HCT116 (cell line): ENCODE results near the gene PRKCD. TPM values are rescaled to one million over a fixed set of nuclear protein-coding genes. Genes with fewer than 3 reads are reported as not detected.

Source experiments
- ATAC-seq: fragments of 200-7000 bp; cut with Tn5 transposase; 2 replicates; pipeline ENCODE4 v1.9.1; 2020; ENCODE audit warnings: mild to moderate bottlenecking, moderate library complexity
- BruUV-seq: library from RNA; stranded (reverse); fragments of 400-500 nt; replicated peaks from 2 replicates; lab custom pipeline; 2021; lab: Mats Ljungman, UMichigan
- CTCF ChIA-PET: fragments of 300-600 bp; sonication (Branson Sonifier 250); formaldehyde crosslinking; loops from one replicate; lab custom pipeline; 2021; ENCODE audit warnings: antibody characterized with exemption; lab: Charles Lee
- POLR2A ChIA-PET: fragments of 300-600, 350-600 bp; sonication (Branson Sonifier 250); formaldehyde crosslinking; loops from one replicate; lab custom pipeline; 2021; ENCODE audit warnings: antibody characterized with exemption; lab: Charles Lee
- RAD21 ChIA-PET, 2 experiments: fragments of 300-600 bp; sonication (Branson Sonifier 250); formaldehyde crosslinking; loops; one replicate each; lab custom pipeline; 2023; ENCODE audit warnings: low total read pairs in 2 of 2; ENCODE audit not compliant: uncharacterized antibody in 2 of 2, unreplicated experiment in 2 of 2, low non-redundant PET in 1 of 2; lab: Charles Lee
- DNase-seq: peaks from one replicate; pipeline ENCODE4 v3.0.0-alpha.2; 2010; ENCODE audit warnings: low read depth, low spot score
- H2AFZ ChIP-seq: fragments of 200-600 bp; shearing (Covaris generic), sonication (generic); 2 replicates; pipeline ENCODE4 v1.6.1; 2017; ENCODE audit warnings: low read depth, mixed run types, mixed read lengths, antibody characterized with exemption, low read length; ENCODE audit not compliant: poor library complexity, severe bottlenecking
- H3K27ac ChIP-seq: 2 replicates; pipeline ENCODE4 v1.5.1; 2012; ENCODE audit warnings: low read depth, low read length
- H3K27me3 ChIP-seq: fragments of 200-600 bp; sonication (generic); 2 replicates; pipeline ENCODE4 v1.6.1; 2016; ENCODE audit warnings: mixed run types, low read length, mixed read lengths; ENCODE audit not compliant: insufficient read depth
- H3K36me3 ChIP-seq, 2 experiments: fragments of 200-500 bp in 1 of 2; fragments of 200-600 bp in 1 of 2; sonication (Bioruptor generic) in 1 of 2; sonication (generic) in 1 of 2; 2 replicates each; pipeline versions ENCODE4 v1.5.1 to v1.6.1; 2014 to 2016; ENCODE audit warnings: low read length in 2 of 2, inconsistent platforms in 1 of 2, mixed read lengths in 1 of 2, mixed run types in 1 of 2; ENCODE audit not compliant: insufficient read depth in 2 of 2, control insufficient read depth in 1 of 2
- H3K4me1 ChIP-seq, 2 experiments: fragments of 200-600 bp in 1 of 2; sonication (generic) in 1 of 2; 2 replicates each; pipeline versions ENCODE4 v1.5.1 to v1.6.1; 2012 to 2017; ENCODE audit warnings: low read length in 2 of 2, inconsistent platforms in 1 of 2, mild to moderate bottlenecking in 1 of 2, mixed read lengths in 1 of 2, mixed run types in 1 of 2, moderate library complexity in 1 of 2; ENCODE audit not compliant: insufficient read depth in 2 of 2, control insufficient read depth in 1 of 2
- H3K4me2 ChIP-seq: fragments of 200-600 bp; sonication (generic); 2 replicates; pipeline ENCODE4 v1.6.1; 2017; ENCODE audit warnings: mixed run types, low read length, mixed read lengths
- H3K4me3 ChIP-seq, 2 experiments: fragments of 200-600 bp in 1 of 2; sonication (generic) in 1 of 2; replicated peaks in 1 of 2; 2 replicates each; pipeline ENCODE4 v1.5.1; 2011 to 2016; ENCODE audit warnings: low read length in 2 of 2, control low read depth in 1 of 2, low read depth in 1 of 2, mild to moderate bottlenecking in 1 of 2, mixed read lengths in 1 of 2, mixed run types in 1 of 2
- H3K79me2 ChIP-seq: fragments of 200-600 bp; sonication (generic); 2 replicates; pipeline ENCODE4 v1.6.1; 2017; ENCODE audit warnings: mild to moderate bottlenecking, mixed run types, low read length, moderate library complexity, mixed read lengths; ENCODE audit not compliant: insufficient read depth
- H3K9ac ChIP-seq: fragments of 200-600 bp; sonication (generic); 2 replicates; pipeline ENCODE4 v1.6.1; 2016; ENCODE audit warnings: low read length, mixed read lengths
- H3K9me2 ChIP-seq: fragments of 200-600 bp; sonication (generic), shearing (Covaris generic); 2 replicates; pipeline ENCODE4 v1.6.1; 2017; ENCODE audit warnings: mixed run types, mild to moderate bottlenecking, moderate library complexity; ENCODE audit not compliant: insufficient read depth
- H3K9me3 ChIP-seq, 2 experiments: fragments of 200-500 bp in 1 of 2; fragments of 200-600 bp in 1 of 2; sonication (Bioruptor generic) in 1 of 2; sonication (generic) in 1 of 2; 2 replicates each; pipeline ENCODE4 v1.6.1; 2014 to 2017; ENCODE audit warnings: low read length in 2 of 2, mixed read lengths in 2 of 2, inconsistent platforms in 1 of 2, low read depth in 1 of 2, mild to moderate bottlenecking in 1 of 2, mixed run types in 1 of 2, moderate library complexity in 1 of 2; ENCODE audit not compliant: control insufficient read depth in 1 of 2, insufficient read depth in 1 of 2
- H4K20me1 ChIP-seq: fragments of 200-600 bp; sonication (generic), shearing (Covaris generic); 2 replicates; pipeline ENCODE4 v1.6.1; 2017; ENCODE audit warnings: mixed run types, mild to moderate bottlenecking, moderate library complexity; ENCODE audit not compliant: insufficient read depth
- CBX3 ChIP-seq: IDR thresholded peaks from 2 replicates; pipeline ENCODE4 v1.6.1; 2012; ENCODE audit warnings: low read depth
- CEBPB ChIP-seq: IDR thresholded peaks from 2 replicates; pipeline ENCODE4 v1.6.1; 2012; ENCODE audit warnings: low read depth
- EGR1 ChIP-seq: IDR thresholded peaks from 2 replicates; pipeline ENCODE4 v1.6.1; 2012; ENCODE audit warnings: low read depth
- ELF1 ChIP-seq: IDR thresholded peaks from 2 replicates; pipeline ENCODE4 v1.6.1; 2012; ENCODE audit warnings: low read depth, borderline replicate concordance
- EZH2phosphoT487 ChIP-seq: fragments of 200-600 bp; IDR thresholded peaks from 2 replicates; pipeline ENCODE4 v1.6.1; 2018; ENCODE audit warnings: antibody characterized with exemption, borderline replicate concordance
- POLR2AphosphoS5 ChIP-seq: IDR thresholded peaks from 2 replicates; pipeline ENCODE4 v1.6.1; 2011; ENCODE audit warnings: mild to moderate bottlenecking, low read depth, low read length, moderate library complexity
- SIN3A ChIP-seq: IDR thresholded peaks from 2 replicates; pipeline ENCODE4 v1.6.1; 2012; ENCODE audit warnings: low read depth
- SP1 ChIP-seq: IDR thresholded peaks from 2 replicates; pipeline ENCODE4 v1.6.1; 2012; ENCODE audit warnings: low read depth
- SRF ChIP-seq: IDR thresholded peaks from 2 replicates; pipeline ENCODE4 v1.6.1; 2012; ENCODE audit warnings: low read depth
- TCF7L2 ChIP-seq: IDR thresholded peaks from 2 replicates; pipeline ENCODE4 v1.7.0; 2011; ENCODE audit warnings: borderline replicate concordance, inconsistent platforms; ENCODE audit not compliant: insufficient read depth, insufficient read length; ENCODE audit errors: extremely low read depth
- YY1 ChIP-seq: IDR thresholded peaks from 2 replicates; pipeline ENCODE4 v1.6.1; 2011; ENCODE audit warnings: low read length, low read depth, moderate library complexity, mild to moderate bottlenecking; ENCODE audit not compliant: insufficient replicate concordance; ENCODE audit errors: extremely low read depth
- ZFX ChIP-seq: fragments of 450-650 bp; IDR thresholded peaks from 2 replicates; pipeline ENCODE4 v1.6.1; 2017
- ZNF274 ChIP-seq: fragments of 200-500 bp; sonication (Bioruptor generic); IDR thresholded peaks from 2 replicates; pipeline ENCODE4 v1.6.1; 2014; ENCODE audit warnings: mild to moderate bottlenecking, low read depth, low read length, inconsistent platforms
- intact Hi-C: fragments of 100-400 bp; cut with micrococcal nuclease; formaldehyde crosslinking; loops from 2 replicates; pipeline ENCODE4 v1.10.0; 2022
- total RNA-seq: library from RNA; stranded (reverse); gene quantifications from one replicate; pipeline ENCODE4 v1.2.1, GENCODE V29; 2021; ENCODE audit not compliant: unreplicated experiment
- TF ChIP-seq, protein P1 (sequence below): IDR thresholded peaks from 2 replicates; pipeline ENCODE4 v1.6.1; 2012

PRKCD gene
- total RNA-seq, 1 experiment from 2014 or later = 34.4 TPM

DNA sequence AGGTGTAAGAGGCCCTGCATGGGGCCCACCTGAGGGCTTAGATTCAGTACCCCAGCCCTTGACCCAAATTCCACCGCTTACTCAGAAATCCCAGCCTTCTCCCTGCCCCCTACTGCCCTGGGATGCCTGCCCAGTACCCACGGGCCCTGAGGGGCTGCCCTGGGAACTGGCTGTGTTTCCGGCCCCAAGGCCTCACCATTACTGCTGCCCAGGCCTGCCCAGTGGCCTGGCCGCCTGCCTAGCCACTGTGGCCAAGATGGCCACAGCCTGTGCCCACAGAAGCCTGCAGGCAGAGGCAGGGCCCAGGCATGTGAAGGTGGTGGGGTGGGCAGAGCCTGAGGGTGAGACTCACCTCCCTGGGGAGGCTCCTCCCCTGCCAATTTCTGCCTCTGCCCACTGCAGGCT lies 6.1 kb upstream of the PRKCD start:
- no TSS peak for BruUV-seq
- no peaks in the 10 kb centered on the region for H3K36me3 ChIP-seq
- no peaks in the 10 kb centered on the region for H3K27me3 ChIP-seq
- no peak for DNase-seq
- H3K27ac ChIP-seq = no peak overlapping the region
- intact Hi-C loops = no loop called here
- ChIA-PET POLR2A (no interaction called here), RAD21 (no interaction called here), CTCF (no interaction called here)
- H2AFZ ChIP-seq = no peak overlapping the region
- no peak overlapping the region for H3K9ac ChIP-seq
- H3K9me3 ChIP-seq = no peaks in the 10 kb centered on the region
- no peaks in the 10 kb centered on the region for H3K79me2 ChIP-seq
- H3K4me1 ChIP-seq = peaks cover 40 to 54% of the 10 kb centered on the region in 2 experiments
- TF ChIP-seq SRF (no peak), SP1 (no peak), ZFX (no peak), TCF7L2 (no peak), CBX3 (no peak), ELF1 (no peak), SIN3A (no peak), POLR2AphosphoS5 (no peak), YY1 (no peak), CEBPB (no peak), ZNF274 (no peak), EZH2phosphoT487 (no peak), EGR1 (no peak)
- TF ChIP-seq, protein P1, sequence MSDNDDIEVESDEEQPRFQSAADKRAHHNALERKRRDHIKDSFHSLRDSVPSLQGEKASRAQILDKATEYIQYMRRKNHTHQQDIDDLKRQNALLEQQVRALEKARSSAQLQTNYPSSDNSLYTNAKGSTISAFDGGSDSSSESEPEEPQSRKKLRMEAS = no peak
- H4K20me1 ChIP-seq = no peaks in the 10 kb centered on the region
- no peak for ATAC-seq
- no peak overlapping the region for H3K4me2 ChIP-seq
- no peak overlapping the region for H3K4me3 ChIP-seq
- no peaks in the 10 kb centered on the region for H3K9me2 ChIP-seq
